ENCODE measurements around the gene RNF214.

The RNF214 gene

DNA sequence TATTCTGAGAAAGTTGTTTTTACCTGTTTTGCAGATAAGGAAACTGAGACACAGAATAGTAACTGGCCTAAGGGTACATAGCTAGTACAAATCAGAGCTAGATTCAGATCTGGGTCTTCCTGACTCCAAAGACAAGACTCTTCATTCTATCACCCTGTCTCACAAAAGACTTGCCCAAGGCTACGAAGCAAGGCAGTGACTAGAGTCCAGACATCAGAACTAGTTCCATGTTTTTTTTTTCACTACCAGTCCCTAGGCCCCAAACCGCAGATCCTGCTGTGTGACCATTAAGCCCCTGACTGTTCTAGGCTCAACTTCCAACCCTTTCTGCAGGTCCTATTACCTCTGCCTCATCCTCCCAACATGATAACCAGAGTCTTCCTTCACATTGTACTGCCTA is 60.1 kb downstream of the RNF214 start:
- TF ChIP-seq, protein P1, sequence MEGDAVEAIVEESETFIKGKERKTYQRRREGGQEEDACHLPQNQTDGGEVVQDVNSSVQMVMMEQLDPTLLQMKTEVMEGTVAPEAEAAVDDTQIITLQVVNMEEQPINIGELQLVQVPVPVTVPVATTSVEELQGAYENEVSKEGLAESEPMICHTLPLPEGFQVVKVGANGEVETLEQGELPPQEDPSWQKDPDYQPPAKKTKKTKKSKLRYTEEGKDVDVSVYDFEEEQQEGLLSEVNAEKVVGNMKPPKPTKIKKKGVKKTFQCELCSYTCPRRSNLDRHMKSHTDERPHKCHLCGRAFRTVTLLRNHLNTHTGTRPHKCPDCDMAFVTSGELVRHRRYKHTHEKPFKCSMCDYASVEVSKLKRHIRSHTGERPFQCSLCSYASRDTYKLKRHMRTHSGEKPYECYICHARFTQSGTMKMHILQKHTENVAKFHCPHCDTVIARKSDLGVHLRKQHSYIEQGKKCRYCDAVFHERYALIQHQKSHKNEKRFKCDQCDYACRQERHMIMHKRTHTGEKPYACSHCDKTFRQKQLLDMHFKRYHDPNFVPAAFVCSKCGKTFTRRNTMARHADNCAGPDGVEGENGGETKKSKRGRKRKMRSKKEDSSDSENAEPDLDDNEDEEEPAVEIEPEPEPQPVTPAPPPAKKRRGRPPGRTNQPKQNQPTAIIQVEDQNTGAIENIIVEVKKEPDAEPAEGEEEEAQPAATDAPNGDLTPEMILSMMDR (IDR thresholded peaks at IDR 0.05; ENCODE audit: low read depth, low read length, missing control alignments) = no peak
- in situ Hi-C loops (cut with HindIII; ENCODE audit: low pct_ligation_motif_present, low sequenced_read_pairs) = no loop called here

DNA sequence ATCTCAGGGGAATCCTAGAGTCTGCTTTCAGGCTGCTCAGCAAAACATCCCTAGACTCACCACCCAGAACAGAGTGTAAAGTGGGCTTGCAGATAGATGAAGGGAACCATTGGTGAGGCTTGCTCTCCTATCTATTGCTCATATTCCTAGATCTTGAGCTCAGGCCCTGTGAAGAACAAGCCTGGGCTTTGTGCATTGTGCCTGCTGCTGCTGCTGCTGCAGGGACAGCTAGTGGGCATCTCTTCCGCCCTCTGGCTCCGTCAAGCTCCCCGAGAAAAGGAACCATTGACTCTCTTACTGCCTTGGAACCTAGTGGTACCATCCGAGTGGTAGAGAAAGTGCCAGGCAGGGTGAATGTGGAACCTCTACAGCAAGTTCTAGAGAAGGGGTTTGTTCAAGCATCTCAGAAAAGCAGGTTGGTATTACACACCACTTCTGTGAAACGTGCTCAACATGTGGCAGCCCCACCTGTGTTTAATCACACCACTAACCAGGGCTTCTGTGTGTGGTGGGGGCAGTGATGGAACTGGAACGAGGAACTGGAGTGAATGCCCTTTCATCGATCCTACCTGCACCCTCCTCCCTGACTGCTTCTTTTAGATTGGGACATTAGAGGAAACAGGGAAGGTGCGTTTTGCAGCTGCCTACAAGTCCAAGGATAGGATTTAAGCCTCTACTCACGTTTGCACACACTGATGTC is 63.1 kb downstream of the RNF214 start:
- H3K27ac ChIP-seq = no peak overlapping the region
- in situ Hi-C loops (cut with HindIII; ENCODE audit: low pct_ligation_motif_present, low sequenced_read_pairs) = no loop called here
- H3K36me3 ChIP-seq (replicated peaks) = peaks cover 13% of the 10 kb centered on the region
- TF ChIP-seq, protein P1 (IDR thresholded peaks at IDR 0.05; ENCODE audit: low read depth, low read length, missing control alignments) = no peak
- no peaks in the 10 kb centered on the region for H3K27me3 ChIP-seq (replicated peaks)
- H3K4me3 ChIP-seq (ENCODE audit: low read depth, low read length) = no peak overlapping the region
- no peak for DNase-seq

More for the DNA sequence above, 60.1 kb downstream of the RNF214 start:
- H3K4me3 ChIP-seq (ENCODE audit: low read depth, low read length) = no peak overlapping the region
- no peak for DNase-seq
- no peak overlapping the region for H3K27ac ChIP-seq
- no peaks in the 10 kb centered on the region for H3K27me3 ChIP-seq (replicated peaks)
- H3K36me3 ChIP-seq (replicated peaks) = peaks cover 29% of the 10 kb centered on the region

DNA sequence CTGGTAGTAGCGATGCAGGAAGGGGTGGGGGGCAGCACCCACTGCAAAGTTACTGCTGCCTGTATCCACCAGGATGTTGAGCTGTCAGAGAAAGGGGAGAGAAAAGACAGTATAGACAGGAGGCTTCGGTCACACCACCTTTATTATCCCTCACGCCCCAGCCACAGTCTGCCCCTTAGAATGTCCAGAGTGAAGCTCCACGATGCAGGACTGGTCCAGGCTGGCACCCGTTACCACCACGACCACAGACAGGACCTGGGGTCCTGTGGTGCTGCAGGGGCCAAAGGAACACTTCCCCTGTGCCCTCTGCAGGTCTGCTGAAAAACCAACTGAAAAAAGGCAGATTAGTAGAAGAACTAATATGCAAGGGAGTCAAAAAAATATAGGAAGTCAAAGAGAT is 64.4 kb downstream of the RNF214 start:
- Histone ChIP-seq H3K27me3 (replicated peaks) (no peaks in the 10 kb centered on the region), H3K27ac (no peak overlapping the region), H3K4me3 (ENCODE audit: low read depth, low read length) (no peak overlapping the region), H3K36me3 (replicated peaks) (peaks cover 4% of the 10 kb centered on the region)
- in situ Hi-C loops (cut with HindIII; ENCODE audit: low pct_ligation_motif_present, low sequenced_read_pairs) = no loop called here
- DNase-seq = no peak
- TF ChIP-seq, protein P1 (IDR thresholded peaks at IDR 0.05; ENCODE audit: low read depth, low read length, missing control alignments) = no peak

DNA sequence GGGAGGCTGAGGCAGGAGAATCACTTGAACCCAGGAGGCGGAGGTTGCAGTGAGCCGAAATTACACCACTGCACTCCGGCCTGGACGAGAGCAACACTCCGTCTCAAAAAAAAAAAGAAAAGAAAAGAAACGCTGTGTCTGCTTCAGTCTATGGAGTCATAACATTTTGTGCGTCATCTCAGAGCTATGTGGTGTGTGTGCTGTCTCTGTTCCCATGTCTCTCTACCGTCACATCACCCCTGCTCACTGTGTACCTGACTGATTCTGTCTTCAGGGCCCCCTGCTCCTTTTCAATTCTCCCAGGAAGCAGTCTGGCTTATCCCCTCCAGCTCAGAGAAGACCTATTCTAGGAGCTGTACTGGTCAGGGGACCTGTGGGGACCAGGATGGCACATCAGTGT is 65.7 kb downstream of the RNF214 start:
- DNase-seq = no peak
- TF ChIP-seq, protein P1 (IDR thresholded peaks at IDR 0.05; ENCODE audit: low read depth, low read length, missing control alignments) = no peak

DNA sequence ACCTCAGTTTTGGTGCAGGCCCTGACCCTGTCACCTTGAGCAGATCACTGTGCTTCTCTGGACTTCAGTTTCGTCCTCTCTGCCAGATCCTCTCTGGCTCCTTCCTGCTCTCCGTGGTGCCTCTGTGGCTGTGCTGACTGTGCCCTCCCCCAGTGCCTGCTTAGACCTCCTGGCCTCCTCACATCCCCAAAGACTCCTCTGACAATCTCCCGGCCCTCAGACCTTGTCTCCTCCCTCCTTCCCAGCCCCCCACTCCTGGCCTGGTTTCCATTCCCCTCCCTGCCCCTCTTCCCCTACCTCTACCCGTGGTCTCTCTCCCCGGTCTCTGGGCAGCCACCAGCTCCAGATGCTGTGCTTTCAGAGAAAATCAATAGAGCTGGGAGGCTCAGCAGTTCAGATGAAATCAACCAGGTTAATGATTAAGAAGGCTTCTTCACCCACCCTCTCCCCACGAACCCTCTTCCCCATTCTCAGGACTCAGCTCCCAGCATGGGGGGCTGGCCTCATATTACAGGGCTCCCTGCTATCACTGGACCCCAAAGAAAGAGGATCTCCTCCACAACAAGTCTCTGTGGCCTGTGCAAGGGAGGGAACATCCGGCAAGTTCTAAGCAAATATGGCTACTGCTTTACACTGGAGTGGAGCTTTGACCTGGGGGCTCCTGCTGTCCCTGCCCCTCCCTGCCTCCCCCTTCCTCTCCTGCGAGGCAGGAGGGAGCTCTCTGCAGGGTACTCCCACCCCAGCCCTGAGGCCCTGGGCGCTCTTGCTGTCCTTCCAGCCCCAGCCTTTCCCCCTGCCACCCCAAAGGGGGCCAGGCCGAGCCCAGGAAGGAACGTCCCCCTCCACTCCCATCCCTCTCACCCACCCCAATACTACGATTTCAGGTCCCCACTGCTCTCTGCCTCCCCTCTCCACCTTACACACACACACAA is 67.1 kb downstream of the RNF214 start:
- Histone ChIP-seq H3K36me3 (replicated peaks) (no peaks in the 10 kb centered on the region), H3K4me3 (ENCODE audit: low read depth, low read length) (no peak overlapping the region), H3K27ac (no peak overlapping the region), H3K27me3 (replicated peaks) (no peaks in the 10 kb centered on the region)
- in situ Hi-C loops (cut with HindIII; ENCODE audit: low pct_ligation_motif_present, low sequenced_read_pairs) = no loop called here
- no peak for DNase-seq
- TF ChIP-seq, protein P1 (IDR thresholded peaks at IDR 0.05; ENCODE audit: low read depth, low read length, missing control alignments) = no peak

More for the DNA sequence above, 65.7 kb downstream of the RNF214 start:
- no peaks in the 10 kb centered on the region for H3K27me3 ChIP-seq (replicated peaks)
- peaks cover 4% of the 10 kb centered on the region for H3K36me3 ChIP-seq (replicated peaks)
- in situ Hi-C loops (cut with HindIII; ENCODE audit: low pct_ligation_motif_present, low sequenced_read_pairs) = no loop called here
- no peak overlapping the region for H3K27ac ChIP-seq
- H3K4me3 ChIP-seq (ENCODE audit: low read depth, low read length) = no peak overlapping the region

Data from brain microvascular endothelial cell (primary cell).